ENCODE data around the gene SCUBE1.

DNA sequence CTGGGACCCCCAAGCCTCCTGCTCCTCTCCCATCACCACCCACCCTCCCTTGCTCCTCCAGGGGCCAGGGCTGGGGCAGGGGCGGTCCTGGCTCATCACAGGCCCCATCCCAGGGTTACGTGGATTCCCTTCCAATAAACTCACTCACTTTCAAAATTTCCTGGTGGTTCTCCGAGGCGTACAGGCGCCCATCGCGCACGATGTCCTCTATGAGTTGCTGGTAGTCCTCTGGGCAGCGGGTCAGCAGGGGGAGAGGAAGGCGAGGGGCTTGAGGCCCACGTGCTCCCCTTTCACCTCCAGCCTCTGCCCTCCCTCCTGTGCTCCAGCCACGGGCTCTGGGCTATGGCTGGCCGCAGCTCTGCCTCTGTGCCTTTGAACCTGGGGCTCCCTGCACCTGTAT is 135.8 kb downstream of the SCUBE1 start:
- TF ChIP-seq, protein P1, sequence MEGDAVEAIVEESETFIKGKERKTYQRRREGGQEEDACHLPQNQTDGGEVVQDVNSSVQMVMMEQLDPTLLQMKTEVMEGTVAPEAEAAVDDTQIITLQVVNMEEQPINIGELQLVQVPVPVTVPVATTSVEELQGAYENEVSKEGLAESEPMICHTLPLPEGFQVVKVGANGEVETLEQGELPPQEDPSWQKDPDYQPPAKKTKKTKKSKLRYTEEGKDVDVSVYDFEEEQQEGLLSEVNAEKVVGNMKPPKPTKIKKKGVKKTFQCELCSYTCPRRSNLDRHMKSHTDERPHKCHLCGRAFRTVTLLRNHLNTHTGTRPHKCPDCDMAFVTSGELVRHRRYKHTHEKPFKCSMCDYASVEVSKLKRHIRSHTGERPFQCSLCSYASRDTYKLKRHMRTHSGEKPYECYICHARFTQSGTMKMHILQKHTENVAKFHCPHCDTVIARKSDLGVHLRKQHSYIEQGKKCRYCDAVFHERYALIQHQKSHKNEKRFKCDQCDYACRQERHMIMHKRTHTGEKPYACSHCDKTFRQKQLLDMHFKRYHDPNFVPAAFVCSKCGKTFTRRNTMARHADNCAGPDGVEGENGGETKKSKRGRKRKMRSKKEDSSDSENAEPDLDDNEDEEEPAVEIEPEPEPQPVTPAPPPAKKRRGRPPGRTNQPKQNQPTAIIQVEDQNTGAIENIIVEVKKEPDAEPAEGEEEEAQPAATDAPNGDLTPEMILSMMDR (IDR thresholded peaks at IDR 0.05), result no peak
- no peak for TF ChIP-seq POLR2A (IDR thresholded peaks at IDR 0.05)
